ENCODE data around the gene CPE.

The CPE gene

DNA sequence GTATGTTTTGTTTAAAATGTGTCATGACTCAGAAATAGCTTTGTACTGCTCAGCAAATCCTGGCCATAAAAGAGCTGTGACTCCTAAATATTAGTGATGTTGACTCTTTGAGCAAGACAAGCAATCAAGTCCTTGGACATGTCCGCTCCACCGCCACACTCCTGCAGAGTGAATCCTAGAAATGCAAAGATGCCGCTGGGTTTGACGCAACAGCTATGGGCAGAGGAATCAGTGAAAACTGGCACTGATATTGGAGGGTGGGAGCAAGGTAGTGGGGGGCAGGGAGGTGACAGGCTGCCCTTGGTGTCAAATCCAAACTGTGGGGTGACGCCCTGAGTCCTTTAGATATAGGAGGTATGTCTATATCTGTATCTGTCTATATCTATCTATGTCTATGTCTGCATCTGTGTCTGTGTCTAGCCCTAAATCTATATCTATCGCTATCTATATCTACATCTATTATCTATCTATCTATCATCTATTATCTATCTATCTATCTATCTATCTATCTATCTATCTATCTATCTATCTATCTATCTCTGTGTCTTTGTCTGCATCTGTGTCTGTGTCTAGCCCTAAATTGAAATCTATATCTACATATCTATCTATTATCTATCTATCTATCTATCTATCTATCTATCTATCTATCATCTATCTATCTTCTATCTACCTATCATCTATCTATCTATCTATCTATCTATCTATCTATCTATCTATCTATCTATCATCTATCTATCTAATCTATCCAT is 129.7 kb downstream of the CPE start:
- no peak for DNase-seq (ENCODE audit: low read depth)

DNA sequence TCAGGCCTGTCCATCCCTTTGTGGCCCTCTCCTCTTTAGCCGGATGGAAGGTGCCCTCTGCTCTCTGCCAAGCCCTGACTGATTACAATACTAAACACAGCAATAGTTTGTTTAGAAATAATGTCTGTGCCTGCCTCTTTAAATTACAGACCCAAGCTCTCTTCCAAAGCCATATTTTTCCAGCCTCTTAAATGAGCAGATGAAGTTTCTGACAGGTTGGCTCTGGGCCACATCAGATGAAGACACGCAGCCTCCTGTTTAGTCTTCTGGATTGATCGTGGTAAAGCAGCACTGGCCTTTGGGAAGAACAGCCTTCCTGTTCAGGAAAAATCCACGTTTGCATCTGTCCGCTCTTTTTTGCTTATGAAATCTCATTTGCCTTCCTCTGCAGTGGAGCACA is 133.6 kb downstream of the CPE start:
- DNase-seq (ENCODE audit: low read depth) = no peak

GRCh38 chr4:165514739-165515138 is 135.9 kb downstream of the CPE start:
- no peak for DNase-seq (ENCODE audit: low read depth)

GRCh38 chr4:165515201-165515600 is 136.4 kb downstream of the CPE start:
- no peak for DNase-seq (ENCODE audit: low read depth)

- DNase-seq (ENCODE audit: low read depth) = no peak
These were observed 137.5 kb downstream of the CPE start for GRCh38 chr4:165516281-165516833.

DNA sequence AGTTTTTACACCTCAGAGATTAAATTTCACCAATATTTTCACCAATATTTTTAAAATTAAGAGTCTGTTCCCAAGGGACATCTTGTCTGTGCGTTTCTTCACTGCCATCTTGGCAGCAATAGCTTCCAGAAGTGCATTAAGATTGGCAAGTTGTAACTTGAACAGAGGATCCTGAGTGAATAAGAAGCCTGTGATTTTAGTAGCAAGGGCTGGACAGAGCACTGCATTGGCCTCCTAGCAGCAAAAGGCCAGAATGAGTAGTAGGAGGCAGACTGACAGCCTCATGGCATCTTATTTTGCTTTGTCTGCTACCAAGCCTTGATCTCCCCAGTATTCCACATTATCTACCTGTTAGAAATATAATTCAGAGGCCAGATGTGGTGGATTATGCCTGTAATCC is 138.4 kb downstream of the CPE start:
- DNase-seq (ENCODE audit: low read depth) = no peak

DNA sequence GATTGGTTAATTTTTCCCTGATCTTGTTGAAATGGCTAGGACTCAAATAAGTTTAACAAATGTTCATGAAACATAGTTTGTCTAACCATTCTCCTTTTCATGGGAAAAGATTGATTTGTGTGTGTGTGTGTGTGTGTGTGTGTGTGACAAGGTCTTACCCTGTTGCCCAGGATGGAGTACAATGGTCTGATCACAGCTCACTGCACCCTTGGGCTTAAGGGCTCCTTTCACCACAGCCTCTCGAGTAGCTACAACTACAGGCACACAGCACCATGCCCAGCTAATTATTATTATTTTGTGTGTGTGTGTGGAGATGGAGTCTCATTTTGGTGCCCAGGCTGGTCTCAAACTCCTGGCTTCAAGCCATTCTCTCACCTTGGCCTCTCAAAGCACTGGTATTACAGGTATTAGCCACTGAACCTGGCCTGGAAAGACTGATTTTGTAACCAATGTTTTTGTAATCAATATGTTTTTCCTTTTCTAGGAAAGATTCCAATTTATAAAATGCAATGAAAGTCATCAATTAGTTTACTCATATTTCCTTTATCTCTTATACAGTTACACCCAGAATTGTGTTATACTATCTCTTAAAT is 139.3 kb downstream of the CPE start:
- no peak for DNase-seq (ENCODE audit: low read depth)

DNA sequence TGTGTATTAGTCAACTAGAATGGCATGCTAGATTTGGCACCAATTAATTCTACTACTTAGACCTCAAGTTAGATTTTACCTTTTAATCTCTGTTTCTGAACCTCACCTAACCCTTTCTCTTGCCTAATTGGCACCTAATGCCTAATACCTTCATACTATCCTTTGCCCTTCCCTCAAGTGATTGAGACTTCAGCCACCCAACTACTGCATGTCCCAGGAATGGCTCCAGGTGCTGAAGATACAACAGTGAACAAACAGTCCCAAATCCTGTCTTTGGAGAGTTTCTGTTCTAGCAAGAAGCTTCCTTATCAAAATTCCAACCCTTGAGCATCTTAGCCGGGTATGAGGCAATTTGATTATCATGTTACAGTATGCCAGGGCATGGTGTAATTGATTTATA is 139.9 kb downstream of the CPE start:
- DNase-seq (ENCODE audit: low read depth) = no peak

GRCh38 chr4:165519591-165519990 is 140.8 kb downstream of the CPE start:
- DNase-seq (ENCODE audit: low read depth) = no peak

DNA sequence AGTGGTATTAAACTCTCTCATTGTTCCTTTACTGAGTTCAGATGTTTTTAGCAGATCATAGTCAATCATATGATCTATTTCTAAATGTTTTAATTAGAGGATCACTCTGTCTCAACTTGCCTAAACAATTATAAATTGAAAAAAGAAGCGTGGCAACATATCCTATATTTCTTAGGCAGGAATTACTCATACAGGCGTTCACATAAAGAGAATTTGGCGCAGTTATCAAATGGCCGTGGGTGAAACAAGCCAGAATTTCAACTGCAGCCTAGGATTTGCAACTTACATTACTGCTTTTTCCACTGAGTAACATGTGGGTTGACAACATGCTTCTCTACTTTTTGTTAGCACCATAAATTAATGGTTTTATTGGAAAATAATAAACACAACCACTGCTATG is 141.3 kb downstream of the CPE start:
- DNase-seq (ENCODE audit: low read depth) = no peak

- no peak for DNase-seq (ENCODE audit: low read depth)
These were observed 143.2 kb downstream of the CPE start for GRCh38 chr4:165522050-165522449.

DNA sequence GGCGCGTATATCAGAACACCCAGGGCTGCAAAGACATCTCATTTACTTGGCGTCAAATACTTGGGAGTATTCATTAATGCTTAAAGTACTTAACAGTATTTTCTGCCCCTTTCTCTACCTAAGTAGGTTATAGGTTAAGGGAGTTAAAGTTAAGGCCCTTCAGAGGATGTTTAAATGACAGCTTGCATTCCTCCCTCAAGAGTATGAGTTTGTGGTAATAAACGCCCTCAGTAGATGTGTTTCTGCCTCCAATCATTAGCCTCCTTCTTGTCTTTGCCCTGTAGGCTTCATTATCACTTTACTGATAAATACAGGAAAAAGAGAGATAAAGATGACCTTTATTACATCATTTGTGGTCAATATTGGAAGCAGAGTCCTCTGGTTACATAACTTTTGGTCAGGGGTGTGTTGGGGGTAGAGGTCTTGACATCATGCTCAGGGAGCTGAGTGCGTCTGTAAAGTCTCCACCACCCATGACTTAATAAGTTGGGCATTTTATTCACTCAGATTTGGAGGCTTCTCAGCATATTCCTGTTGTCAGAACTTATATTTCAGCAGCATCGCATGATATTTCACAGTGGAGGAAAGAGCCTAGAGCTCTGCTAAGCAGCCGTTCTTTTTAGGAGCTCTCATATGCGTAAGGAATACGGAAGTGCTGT is 145.9 kb downstream of the CPE start:
- DNase-seq (ENCODE audit: low read depth) = no peak

- no peak for DNase-seq (ENCODE audit: low read depth)
These were observed 154.2 kb downstream of the CPE start for GRCh38 chr4:165532976-165533375.

GRCh38 chr4:165537028-165537648 is 158.3 kb downstream of the CPE start:
- peak; percentile 46 for DNase-seq (ENCODE audit: low read depth)

- DNase-seq (ENCODE audit: low read depth) = no peak
These were observed 161.0 kb downstream of the CPE start for GRCh38 chr4:165539801-165540200.

GRCh38 chr4:165540206-165540830 is 161.5 kb downstream of the CPE start:
- no peak for DNase-seq (ENCODE audit: low read depth)

GRCh38 chr4:165541851-165542459 is 163.1 kb downstream of the CPE start:
- DNase-seq (ENCODE audit: low read depth) = no peak

GRCh38 chr4:165542476-165542875 is 163.7 kb downstream of the CPE start:
- no peak for DNase-seq (ENCODE audit: low read depth)
